Measurements from ENCODE around the gene C15orf62. TPM values are rescaled to one million over a fixed set of nuclear protein-coding genes. Genes with fewer than 3 reads are reported as not detected.

C15orf62 gene
- total RNA-seq, 1 donor from 2014 or later, result 6.5 TPM

DNA sequence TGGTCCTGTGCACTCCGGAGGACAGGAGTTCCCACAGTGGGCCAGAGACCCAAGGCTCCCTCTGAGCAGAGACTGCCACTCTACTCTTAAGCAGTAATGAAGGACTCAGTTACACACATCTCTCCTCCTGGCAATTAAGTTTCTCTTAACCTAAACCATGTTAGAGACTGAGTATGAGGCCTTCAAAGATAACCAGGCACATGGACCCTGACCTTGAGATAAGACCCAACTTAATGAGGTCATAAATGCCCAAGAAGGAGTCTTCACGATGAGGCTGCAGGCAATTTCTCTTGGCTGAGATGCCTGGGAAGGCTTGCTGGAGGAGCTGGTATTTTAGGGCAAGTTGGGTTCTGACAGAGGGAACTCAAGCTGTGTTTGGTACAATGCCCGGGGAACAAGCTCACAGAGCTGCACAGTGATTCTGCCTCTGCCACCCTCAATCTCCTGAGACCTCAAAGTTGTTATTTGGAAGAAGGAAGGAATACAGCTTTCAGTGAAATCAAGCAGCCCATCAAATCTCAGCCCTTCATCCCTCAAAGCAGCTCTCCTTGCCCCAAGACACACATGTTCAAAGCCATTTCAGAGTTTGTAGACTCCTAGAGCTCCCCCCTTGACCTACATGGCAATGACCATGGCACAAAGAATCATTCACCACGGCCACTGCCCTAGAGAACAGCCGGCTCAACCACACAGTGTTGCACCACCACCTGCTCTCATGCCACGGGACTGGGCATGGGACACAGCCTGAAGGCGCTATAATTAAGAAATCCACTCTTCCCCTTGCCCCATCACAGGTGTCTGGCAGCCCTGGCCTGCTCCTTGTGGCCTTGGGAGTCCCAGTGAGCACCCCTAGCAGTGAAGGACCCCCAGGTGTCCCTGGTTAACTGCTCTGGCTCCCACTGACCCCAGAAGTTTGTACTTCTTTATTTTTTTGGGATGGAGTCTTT is 21.8 kb upstream of the C15orf62 start:
- Mint-ChIP-seq H3K4me3 (no peak overlapping the region), H3K27me3 (no peaks in the 10 kb centered on the region), H3K4me1 (peaks cover 9% of the 10 kb centered on the region), H3K36me3 (ENCODE audit: low read depth) (peaks cover 59% of the 10 kb centered on the region), H3K9me3 (no peaks in the 10 kb centered on the region), H3K27ac (no peak overlapping the region)
- ChIA-PET CTCF (interaction anchor here (0.6 to 4.7 kb wide), 5 partner anchors 22 to 257 kb away, joined by 3 to 81 read pairs (median 11); partner anchors contain the start of gene C15orf62), POLR2A (no interaction called here)
- intact Hi-C loops (cut with micrococcal nuclease), result loop anchor here (2.0 kb wide), 1 partner anchor 69 kb away; no protein-coding TSS in a partner anchor
- DNase-seq, result no peak
- ATAC-seq (ENCODE audit: low read depth), result no peak
- TF ChIP-seq, protein P1, sequence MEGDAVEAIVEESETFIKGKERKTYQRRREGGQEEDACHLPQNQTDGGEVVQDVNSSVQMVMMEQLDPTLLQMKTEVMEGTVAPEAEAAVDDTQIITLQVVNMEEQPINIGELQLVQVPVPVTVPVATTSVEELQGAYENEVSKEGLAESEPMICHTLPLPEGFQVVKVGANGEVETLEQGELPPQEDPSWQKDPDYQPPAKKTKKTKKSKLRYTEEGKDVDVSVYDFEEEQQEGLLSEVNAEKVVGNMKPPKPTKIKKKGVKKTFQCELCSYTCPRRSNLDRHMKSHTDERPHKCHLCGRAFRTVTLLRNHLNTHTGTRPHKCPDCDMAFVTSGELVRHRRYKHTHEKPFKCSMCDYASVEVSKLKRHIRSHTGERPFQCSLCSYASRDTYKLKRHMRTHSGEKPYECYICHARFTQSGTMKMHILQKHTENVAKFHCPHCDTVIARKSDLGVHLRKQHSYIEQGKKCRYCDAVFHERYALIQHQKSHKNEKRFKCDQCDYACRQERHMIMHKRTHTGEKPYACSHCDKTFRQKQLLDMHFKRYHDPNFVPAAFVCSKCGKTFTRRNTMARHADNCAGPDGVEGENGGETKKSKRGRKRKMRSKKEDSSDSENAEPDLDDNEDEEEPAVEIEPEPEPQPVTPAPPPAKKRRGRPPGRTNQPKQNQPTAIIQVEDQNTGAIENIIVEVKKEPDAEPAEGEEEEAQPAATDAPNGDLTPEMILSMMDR (IDR thresholded peaks at IDR 0.05), result no peak

- TF ChIP-seq, protein P1 (IDR thresholded peaks at IDR 0.05), result no peak
- no peaks in the 10 kb centered on the region for H3K27me3 Mint-ChIP-seq
- intact Hi-C loops (cut with micrococcal nuclease), result no loop called here
Observed at GRCh38 chr15:40749151-40749630, 20.6 kb upstream of the C15orf62 start.

GRCh38 chr15:40750885-40751284 is 18.9 kb upstream of the C15orf62 start:
- peaks cover 22% of the 10 kb centered on the region for H3K4me1 Mint-ChIP-seq
- ChIA-PET CTCF (no interaction called here), POLR2A (no interaction called here)
- ATAC-seq (ENCODE audit: low read depth) (no peak), DNase-seq (no peak)
- H3K36me3 Mint-ChIP-seq (ENCODE audit: low read depth), result peaks cover 42% of the 10 kb centered on the region
- H3K27me3 Mint-ChIP-seq, result no peaks in the 10 kb centered on the region
- H3K4me3 Mint-ChIP-seq, result no peak overlapping the region
- TF ChIP-seq, protein P1 (IDR thresholded peaks at IDR 0.05), result no peak
- no peaks in the 10 kb centered on the region for H3K9me3 Mint-ChIP-seq
- intact Hi-C loops (cut with micrococcal nuclease), result no loop called here
- H3K27ac Mint-ChIP-seq, result no peak overlapping the region

More at GRCh38 chr15:40749151-40749630, 20.6 kb upstream of the C15orf62 start:
- Mint-ChIP-seq H3K4me1 (peaks cover 19% of the 10 kb centered on the region), H3K27ac (no peak overlapping the region), H3K9me3 (no peaks in the 10 kb centered on the region), H3K4me3 (no peak overlapping the region), H3K36me3 (ENCODE audit: low read depth) (peaks cover 52% of the 10 kb centered on the region)
- no peak for ATAC-seq (ENCODE audit: low read depth)
- POLR2A ChIA-PET, result no interaction called here
- CTCF ChIA-PET, result interaction anchor here (1.2 kb wide), 1 partner anchor 33 kb away, joined by 5 read pairs; no protein-coding TSS in a partner anchor
- no peak for DNase-seq

- intact Hi-C loops (cut with micrococcal nuclease), result no loop called here
- POLR2A ChIA-PET, result no interaction called here
- peaks cover 42% of the 10 kb centered on the region for H3K36me3 Mint-ChIP-seq (ENCODE audit: low read depth)
- peaks cover 23% of the 10 kb centered on the region for H3K4me1 Mint-ChIP-seq
- H3K27me3 Mint-ChIP-seq, result no peaks in the 10 kb centered on the region
- CTCF ChIA-PET, result interaction anchor here (1.6 kb wide), 1 partner anchor 31 kb away, joined by 5 read pairs; no protein-coding TSS in a partner anchor
- no peak for DNase-seq
- H3K9me3 Mint-ChIP-seq, result no peaks in the 10 kb centered on the region
- no peak overlapping the region for H3K27ac Mint-ChIP-seq
- no peak overlapping the region for H3K4me3 Mint-ChIP-seq
- TF ChIP-seq, protein P1 (IDR thresholded peaks at IDR 0.05), result no peak
- ATAC-seq (ENCODE audit: low read depth), result no peak
Observed at GRCh38 chr15:40751745-40752144, 18.0 kb upstream of the C15orf62 start.

DNA sequence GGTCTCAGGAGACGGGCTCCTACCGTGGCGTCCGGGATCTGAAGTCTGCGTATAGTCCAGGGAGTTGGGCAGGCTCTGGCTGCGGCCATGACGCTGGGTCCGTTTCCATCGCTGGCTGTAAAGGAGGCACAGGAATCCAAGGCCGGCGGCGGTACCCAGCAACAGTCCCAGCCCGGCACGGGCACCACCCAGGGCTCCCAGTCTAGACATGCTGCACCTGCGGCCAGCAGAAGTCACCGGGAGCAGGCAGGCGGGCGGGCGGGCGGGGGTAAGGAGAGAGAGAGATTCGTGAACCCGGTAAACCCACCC is 15.3 kb upstream of the C15orf62 start:
- POLR2A ChIA-PET, result interaction anchor here (0.6 to 1.0 kb wide), 2 partner anchors 28 to 190 kb away, joined by 3 to 5 read pairs; partner anchors contain the start of gene CCDC32
- TF ChIP-seq, protein P1 (IDR thresholded peaks at IDR 0.05), result no peak
- peaks cover 30% of the 10 kb centered on the region for H3K36me3 Mint-ChIP-seq (ENCODE audit: low read depth)
- CTCF ChIA-PET, result interaction anchor here (1.0 kb wide), 1 partner anchor 28 kb away, joined by 3 read pairs; no protein-coding TSS in a partner anchor
- peak overlapping the region; percentile 90 for H3K4me3 Mint-ChIP-seq
- peaks cover 25% of the 10 kb centered on the region for H3K4me1 Mint-ChIP-seq
- ATAC-seq (ENCODE audit: low read depth), result peak; percentile 3
- no peaks in the 10 kb centered on the region for H3K27me3 Mint-ChIP-seq
- no peaks in the 10 kb centered on the region for H3K9me3 Mint-ChIP-seq
- intact Hi-C loops (cut with micrococcal nuclease), result loop anchor here (2.0 kb wide), 1 partner anchor 28 kb away; no protein-coding TSS in a partner anchor
- no peak for DNase-seq
- peak overlapping the region; percentile 91 for H3K27ac Mint-ChIP-seq

Measured in activated B cell treated with CpG ODN at 0.5 μM for 24 hours (primary cell).